Measurements from ENCODE around the gene POU6F2.

POU6F2 gene

DNA sequence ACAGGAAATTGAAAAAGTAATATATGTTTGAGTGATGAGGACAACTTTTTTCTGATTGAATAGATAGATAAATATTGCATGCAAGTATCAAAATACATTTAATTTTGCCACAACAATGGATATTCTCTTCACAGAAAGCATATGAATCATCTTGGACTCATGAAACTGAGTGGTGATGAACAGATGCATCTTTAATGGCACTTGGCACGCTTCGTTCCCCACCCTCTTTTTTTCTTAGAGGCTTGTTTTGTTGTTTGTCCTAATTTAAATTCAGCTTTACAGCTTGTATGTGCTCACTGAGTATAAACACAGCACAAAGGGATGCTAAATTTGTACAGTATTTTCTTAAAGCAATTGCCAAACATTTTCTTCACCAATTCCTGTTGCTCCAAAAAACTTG is 443.5 kb downstream of the POU6F2 start:
- TF ChIP-seq USF1 (IDR thresholded peaks at IDR 0.05) (no peak), CREB1 (IDR thresholded peaks at IDR 0.05; ENCODE audit: low read depth) (no peak), RAD21 (IDR thresholded peaks at IDR 0.05; ENCODE audit: low read depth) (no peak), TEAD4 (IDR thresholded peaks at IDR 0.05) (no peak), CEBPB (IDR thresholded peaks at IDR 0.05) (no peak), TAF1 (IDR thresholded peaks at IDR 0.05; ENCODE audit: low read depth) (no peak), TCF12 (IDR thresholded peaks at IDR 0.05; ENCODE audit: low read depth) (no peak), FOXM1 (IDR thresholded peaks at IDR 0.05; ENCODE audit: borderline replicate concordance, low read depth) (no peak)

GRCh38 chr7:39421661-39422060 is 444.0 kb downstream of the POU6F2 start:
- no peak for TF ChIP-seq ZBTB7A (IDR thresholded peaks at IDR 0.05; ENCODE audit: low read depth)
- TF ChIP-seq YY1 (IDR thresholded peaks at IDR 0.05; ENCODE audit: low read depth) = no peak
- TF ChIP-seq FOXM1 (IDR thresholded peaks at IDR 0.05; ENCODE audit: borderline replicate concordance, low read depth) = no peak
- TF ChIP-seq TAF1 (IDR thresholded peaks at IDR 0.05; ENCODE audit: low read depth) = no peak
- no peak for TF ChIP-seq TEAD4 (IDR thresholded peaks at IDR 0.05)
- no peak for TF ChIP-seq EGR1 (IDR thresholded peaks at IDR 0.05)
- no peak for TF ChIP-seq CEBPB (IDR thresholded peaks at IDR 0.05)
- TF ChIP-seq, protein P1, sequence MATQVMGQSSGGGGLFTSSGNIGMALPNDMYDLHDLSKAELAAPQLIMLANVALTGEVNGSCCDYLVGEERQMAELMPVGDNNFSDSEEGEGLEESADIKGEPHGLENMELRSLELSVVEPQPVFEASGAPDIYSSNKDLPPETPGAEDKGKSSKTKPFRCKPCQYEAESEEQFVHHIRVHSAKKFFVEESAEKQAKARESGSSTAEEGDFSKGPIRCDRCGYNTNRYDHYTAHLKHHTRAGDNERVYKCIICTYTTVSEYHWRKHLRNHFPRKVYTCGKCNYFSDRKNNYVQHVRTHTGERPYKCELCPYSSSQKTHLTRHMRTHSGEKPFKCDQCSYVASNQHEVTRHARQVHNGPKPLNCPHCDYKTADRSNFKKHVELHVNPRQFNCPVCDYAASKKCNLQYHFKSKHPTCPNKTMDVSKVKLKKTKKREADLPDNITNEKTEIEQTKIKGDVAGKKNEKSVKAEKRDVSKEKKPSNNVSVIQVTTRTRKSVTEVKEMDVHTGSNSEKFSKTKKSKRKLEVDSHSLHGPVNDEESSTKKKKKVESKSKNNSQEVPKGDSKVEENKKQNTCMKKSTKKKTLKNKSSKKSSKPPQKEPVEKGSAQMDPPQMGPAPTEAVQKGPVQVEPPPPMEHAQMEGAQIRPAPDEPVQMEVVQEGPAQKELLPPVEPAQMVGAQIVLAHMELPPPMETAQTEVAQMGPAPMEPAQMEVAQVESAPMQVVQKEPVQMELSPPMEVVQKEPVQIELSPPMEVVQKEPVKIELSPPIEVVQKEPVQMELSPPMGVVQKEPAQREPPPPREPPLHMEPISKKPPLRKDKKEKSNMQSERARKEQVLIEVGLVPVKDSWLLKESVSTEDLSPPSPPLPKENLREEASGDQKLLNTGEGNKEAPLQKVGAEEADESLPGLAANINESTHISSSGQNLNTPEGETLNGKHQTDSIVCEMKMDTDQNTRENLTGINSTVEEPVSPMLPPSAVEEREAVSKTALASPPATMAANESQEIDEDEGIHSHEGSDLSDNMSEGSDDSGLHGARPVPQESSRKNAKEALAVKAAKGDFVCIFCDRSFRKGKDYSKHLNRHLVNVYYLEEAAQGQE (IDR thresholded peaks at IDR 0.05; ENCODE audit: low read depth) = no peak
- no peak for TF ChIP-seq RAD21 (IDR thresholded peaks at IDR 0.05; ENCODE audit: low read depth)

GRCh38 chr7:39428221-39428620 is 450.5 kb downstream of the POU6F2 start:
- TF ChIP-seq ZBTB7A (IDR thresholded peaks at IDR 0.05; ENCODE audit: low read depth) = no peak
- peak; percentile 43; the same call in 1 of the 2 replicates for TF ChIP-seq TEAD4 (IDR thresholded peaks at IDR 0.05)

GRCh38 chr7:39429421-39429820 is 451.7 kb downstream of the POU6F2 start:
- TF ChIP-seq TAF1 (IDR thresholded peaks at IDR 0.05; ENCODE audit: low read depth) (no peak), NFIC (IDR thresholded peaks at IDR 0.05) (no peak), EGR1 (IDR thresholded peaks at IDR 0.05) (no peak), CREB1 (IDR thresholded peaks at IDR 0.05; ENCODE audit: low read depth) (no peak), CEBPB (IDR thresholded peaks at IDR 0.05) (no peak), TEAD4 (IDR thresholded peaks at IDR 0.05) (no peak), TCF12 (IDR thresholded peaks at IDR 0.05; ENCODE audit: low read depth) (no peak), USF1 (IDR thresholded peaks at IDR 0.05) (no peak), MAX (IDR thresholded peaks at IDR 0.05) (no peak), ZBTB7A (IDR thresholded peaks at IDR 0.05; ENCODE audit: low read depth) (no peak)
- TF ChIP-seq, protein P1 (IDR thresholded peaks at IDR 0.05; ENCODE audit: low read depth) = no peak

- TF ChIP-seq, protein P1 (IDR thresholded peaks at IDR 0.05; ENCODE audit: low read depth) = no peak
- TF ChIP-seq CREB1 (IDR thresholded peaks at IDR 0.05; ENCODE audit: low read depth) = no peak
- TF ChIP-seq EP300 (IDR thresholded peaks at IDR 0.05; ENCODE audit: borderline replicate concordance) = no peak
- no peak for TF ChIP-seq TCF12 (IDR thresholded peaks at IDR 0.05; ENCODE audit: low read depth)
- no peak for TF ChIP-seq FOXM1 (IDR thresholded peaks at IDR 0.05; ENCODE audit: borderline replicate concordance, low read depth)
- no peak for TF ChIP-seq ZBTB7A (IDR thresholded peaks at IDR 0.05; ENCODE audit: low read depth)
- TF ChIP-seq EGR1 (IDR thresholded peaks at IDR 0.05) = no peak
- TF ChIP-seq TAF1 (IDR thresholded peaks at IDR 0.05; ENCODE audit: low read depth) = no peak
- no peak for TF ChIP-seq NFIC (IDR thresholded peaks at IDR 0.05)
- TF ChIP-seq USF1 (IDR thresholded peaks at IDR 0.05) = no peak
Observed at GRCh38 chr7:39430441-39430840, 452.7 kb downstream of the POU6F2 start.
